ENCODE measurements around the gene RERE.

DNA sequence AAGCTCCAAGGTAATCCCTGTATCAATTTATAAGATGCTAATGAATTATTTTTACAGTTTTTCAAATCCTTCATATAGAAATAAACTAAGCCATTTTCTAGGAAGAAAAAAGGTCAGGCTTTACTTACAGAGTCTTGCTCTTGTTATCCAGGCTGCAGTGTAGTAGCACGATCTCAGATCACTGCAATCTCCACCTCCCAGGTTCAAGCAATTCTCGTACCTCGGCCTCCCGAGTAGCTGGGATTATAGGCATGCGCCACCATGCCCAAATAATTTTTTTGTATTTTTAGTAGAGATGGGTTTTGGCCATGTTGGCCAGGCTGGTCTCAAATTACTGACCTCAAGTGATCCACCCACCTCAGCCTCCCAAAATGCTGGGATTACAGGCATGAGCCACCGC lies 27.0 kb downstream of the RERE start:
- TF ChIP-seq POLR2A (IDR thresholded peaks at IDR 0.05): no peak
- TF ChIP-seq, protein P1, sequence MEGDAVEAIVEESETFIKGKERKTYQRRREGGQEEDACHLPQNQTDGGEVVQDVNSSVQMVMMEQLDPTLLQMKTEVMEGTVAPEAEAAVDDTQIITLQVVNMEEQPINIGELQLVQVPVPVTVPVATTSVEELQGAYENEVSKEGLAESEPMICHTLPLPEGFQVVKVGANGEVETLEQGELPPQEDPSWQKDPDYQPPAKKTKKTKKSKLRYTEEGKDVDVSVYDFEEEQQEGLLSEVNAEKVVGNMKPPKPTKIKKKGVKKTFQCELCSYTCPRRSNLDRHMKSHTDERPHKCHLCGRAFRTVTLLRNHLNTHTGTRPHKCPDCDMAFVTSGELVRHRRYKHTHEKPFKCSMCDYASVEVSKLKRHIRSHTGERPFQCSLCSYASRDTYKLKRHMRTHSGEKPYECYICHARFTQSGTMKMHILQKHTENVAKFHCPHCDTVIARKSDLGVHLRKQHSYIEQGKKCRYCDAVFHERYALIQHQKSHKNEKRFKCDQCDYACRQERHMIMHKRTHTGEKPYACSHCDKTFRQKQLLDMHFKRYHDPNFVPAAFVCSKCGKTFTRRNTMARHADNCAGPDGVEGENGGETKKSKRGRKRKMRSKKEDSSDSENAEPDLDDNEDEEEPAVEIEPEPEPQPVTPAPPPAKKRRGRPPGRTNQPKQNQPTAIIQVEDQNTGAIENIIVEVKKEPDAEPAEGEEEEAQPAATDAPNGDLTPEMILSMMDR (IDR thresholded peaks at IDR 0.05): no peak
